CD14-positive monocyte (primary cell): ENCODE data around the gene AGAP1. TPM values are rescaled to one million over a fixed set of nuclear protein-coding genes. Genes with fewer than 3 reads are reported as not detected.

Source experiments
- DNase-seq, 3 donors: peaks; one replicate each; pipeline ENCODE4 v3.0.0-alpha.2; 2011 to 2022
- H2AFZ ChIP-seq: 2 replicates; pipeline ENCODE4 v1.6.0; 2012; ENCODE audit warnings: mild to moderate bottlenecking, low read depth, low read length, inconsistent platforms; ENCODE audit not compliant: insufficient read depth, poor library complexity, severe bottlenecking
- H3K27ac ChIP-seq, 2 donors: 1 replicate in 1 of 2; 2 replicates in 1 of 2; pipeline ENCODE4 v1.5.1; 2012 to 2013; ENCODE audit warnings: low read length in 2 of 2, control low read depth in 1 of 2, inconsistent platforms in 1 of 2, low read depth in 1 of 2, mild to moderate bottlenecking in 1 of 2
- H3K27me3 ChIP-seq, 2 donors: one replicate each; pipeline versions ENCODE4 v1.6.0 to v1.6.1; 2011 to 2013; ENCODE audit warnings: low read length in 2 of 2; ENCODE audit not compliant: control insufficient read depth in 2 of 2, insufficient read depth in 2 of 2
- H3K36me3 ChIP-seq, 2 donors: replicated peaks in 1 of 2; 1 replicate in 1 of 2; 2 replicates in 1 of 2; pipeline versions ENCODE4 v1.5.1 to v1.6.1; 2012 to 2013; ENCODE audit warnings: low read length in 2 of 2, control low read depth in 1 of 2, inconsistent platforms in 1 of 2, mild to moderate bottlenecking in 1 of 2; ENCODE audit not compliant: insufficient read depth in 2 of 2, control insufficient read depth in 1 of 2
- H3K4me1 ChIP-seq, 2 donors: 1 replicate in 1 of 2; 2 replicates in 1 of 2; pipeline versions ENCODE4 v1.5.1 to v1.6.1; 2012 to 2013; ENCODE audit warnings: low read length in 2 of 2, control low read depth in 1 of 2, inconsistent platforms in 1 of 2, mild to moderate bottlenecking in 1 of 2, moderate library complexity in 1 of 2; ENCODE audit not compliant: insufficient read depth in 2 of 2, control insufficient read depth in 1 of 2
- H3K4me2 ChIP-seq: replicated peaks from 2 replicates; pipeline ENCODE3; 2012; ENCODE audit warnings: low read length, moderate library complexity, mild to moderate bottlenecking; ENCODE audit not compliant: poor library complexity, severe bottlenecking; ENCODE audit errors: extremely low read depth
- H3K4me3 ChIP-seq, 3 experiments: fragments of 200-600 bp in 1 of 3; sonication (generic) in 1 of 3; replicated peaks in 1 of 3; 1 replicate in 2 of 3; 2 replicates in 1 of 3; pipeline ENCODE4 v1.5.1; 2011 to 2013; ENCODE audit warnings: low read length in 3 of 3, mild to moderate bottlenecking in 3 of 3, control low read depth in 2 of 3, low read depth in 2 of 3, inconsistent platforms in 1 of 3, moderate library complexity in 1 of 3
- H3K79me2 ChIP-seq: 2 replicates; pipeline ENCODE4 v1.6.0; 2012; ENCODE audit warnings: mild to moderate bottlenecking, control low read depth, inconsistent platforms, low read length, moderate library complexity; ENCODE audit not compliant: insufficient read depth
- H3K9ac ChIP-seq: 2 replicates; pipeline ENCODE4 v1.6.0; 2017; ENCODE audit warnings: low read length, mild to moderate bottlenecking; ENCODE audit not compliant: insufficient read depth, poor library complexity, severe bottlenecking
- H3K9me3 ChIP-seq, 2 donors: replicated peaks in 1 of 2; 1 replicate in 1 of 2; 2 replicates in 1 of 2; pipeline versions ENCODE4 v1.5.1 to v1.6.1; 2012 to 2013; ENCODE audit warnings: low read length in 2 of 2, control low read depth in 1 of 2; ENCODE audit not compliant: control insufficient read depth in 1 of 2, insufficient read depth in 1 of 2
- H4K20me1 ChIP-seq: 2 replicates; pipeline ENCODE4 v1.6.0; 2012; ENCODE audit warnings: mild to moderate bottlenecking, low read length, control low read depth, moderate library complexity; ENCODE audit not compliant: insufficient read depth
- H3K27ac Mint-ChIP-seq, 7 donors: one replicate each; pipeline ENCODE4 v1.8.0; 2020; ENCODE audit warnings: mild to moderate bottlenecking in 7 of 7, mixed read lengths in 7 of 7, moderate library complexity in 6 of 7, inconsistent platforms in 2 of 7
- H3K27me3 Mint-ChIP-seq, 3 donors: one replicate each; pipeline ENCODE4 v1.8.0; 2021 to 2022; ENCODE audit warnings: low read depth in 3 of 3, mild to moderate bottlenecking in 3 of 3, mixed read lengths in 3 of 3, moderate library complexity in 3 of 3, inconsistent platforms in 1 of 3
- H3K36me3 Mint-ChIP-seq, 2 donors: one replicate each; pipeline ENCODE4 v1.8.0; 2020; ENCODE audit warnings: mixed read lengths in 2 of 2, inconsistent platforms in 1 of 2, mild to moderate bottlenecking in 1 of 2
- H3K4me1 Mint-ChIP-seq: one replicate; pipeline ENCODE4 v1.8.0; 2020; ENCODE audit warnings: mild to moderate bottlenecking, mixed read lengths
- H3K4me3 Mint-ChIP-seq, 2 donors: one replicate each; pipeline ENCODE4 v1.8.0; 2020; ENCODE audit warnings: mild to moderate bottlenecking in 2 of 2, mixed read lengths in 2 of 2, moderate library complexity in 1 of 2
- H3K9me3 Mint-ChIP-seq, 7 donors: one replicate each; pipeline ENCODE4 v1.8.0; 2020 to 2022; ENCODE audit warnings: mixed read lengths in 7 of 7, mild to moderate bottlenecking in 6 of 7, moderate library complexity in 6 of 7, inconsistent platforms in 2 of 7
- WGBS: methylation state at CpG from one replicate; pipeline ENCODE4 v1.1.5; 2013; ENCODE audit warnings: missing lambda C conversion rate; ENCODE audit not compliant: insufficient coverage; 5-methylcytosine and 5-hydroxymethylcytosine counted together
- intact Hi-C, 2 donors: fragments of 100-400 bp; cut with micrococcal nuclease; formaldehyde crosslinking; loops; one replicate each; pipeline versions ENCODE4 v1.15.0 to v1.15.1; 2023
- polyA plus RNA-seq, 3 donors: library from polyadenylated mRNA; depleted of rRNA in 1 of 3; unstranded in 2 of 3; stranded (reverse) in 1 of 3; fragments of 300-500 nt in 2 of 3; fragments of >200 nt in 1 of 3; fragmentation: Illumina TruSeq in 2 of 3; gene quantifications; 1 replicate in 2 of 3; 2 replicates in 1 of 3; pipeline ENCODE4 v1.2.3, GENCODE V29; 2012 to 2021
- TF ChIP-seq, protein P1 (sequence below): fragments of 200-600 bp; IDR thresholded peaks from one replicate; pipeline ENCODE4 v1.8.0; 2022; ENCODE audit warnings: antibody characterized with exemption, mild to moderate bottlenecking

AGAP1 gene
- polyA plus RNA-seq, 3 donors, result 0.12 TPM; not detected in 2

DNA sequence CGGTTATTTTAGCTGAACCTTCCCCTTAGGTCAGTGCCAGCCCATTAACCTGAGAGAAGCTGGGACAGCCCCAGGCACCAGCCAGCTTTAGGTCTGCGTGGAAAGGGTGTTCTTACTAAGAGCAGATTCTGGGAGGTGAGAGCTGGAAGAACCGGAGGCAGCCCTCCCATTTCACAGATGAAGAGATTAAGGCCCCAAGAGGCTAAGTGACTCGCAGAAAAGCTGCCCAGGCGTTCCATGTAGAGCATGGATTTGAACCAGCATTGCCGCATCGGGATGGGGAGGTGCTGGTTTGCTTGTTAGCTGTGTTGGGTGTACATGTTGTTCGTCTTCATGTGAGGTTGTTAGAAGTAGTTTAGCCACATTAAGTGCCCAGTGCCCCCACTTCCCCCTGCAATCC lies 203.2 kb downstream of the AGAP1 start:
- no peak overlapping the region for H3K4me3 ChIP-seq
- H3K27ac Mint-ChIP-seq, result no peak overlapping the region
- H3K36me3 ChIP-seq, result no peaks in the 10 kb centered on the region
- intact Hi-C loops, result no loop called here
- H3K4me1 ChIP-seq, result no peaks in the 10 kb centered on the region
- 88% methylated on average over 6 of the region's 8 CpGs for WGBS
- TF ChIP-seq, protein P1, sequence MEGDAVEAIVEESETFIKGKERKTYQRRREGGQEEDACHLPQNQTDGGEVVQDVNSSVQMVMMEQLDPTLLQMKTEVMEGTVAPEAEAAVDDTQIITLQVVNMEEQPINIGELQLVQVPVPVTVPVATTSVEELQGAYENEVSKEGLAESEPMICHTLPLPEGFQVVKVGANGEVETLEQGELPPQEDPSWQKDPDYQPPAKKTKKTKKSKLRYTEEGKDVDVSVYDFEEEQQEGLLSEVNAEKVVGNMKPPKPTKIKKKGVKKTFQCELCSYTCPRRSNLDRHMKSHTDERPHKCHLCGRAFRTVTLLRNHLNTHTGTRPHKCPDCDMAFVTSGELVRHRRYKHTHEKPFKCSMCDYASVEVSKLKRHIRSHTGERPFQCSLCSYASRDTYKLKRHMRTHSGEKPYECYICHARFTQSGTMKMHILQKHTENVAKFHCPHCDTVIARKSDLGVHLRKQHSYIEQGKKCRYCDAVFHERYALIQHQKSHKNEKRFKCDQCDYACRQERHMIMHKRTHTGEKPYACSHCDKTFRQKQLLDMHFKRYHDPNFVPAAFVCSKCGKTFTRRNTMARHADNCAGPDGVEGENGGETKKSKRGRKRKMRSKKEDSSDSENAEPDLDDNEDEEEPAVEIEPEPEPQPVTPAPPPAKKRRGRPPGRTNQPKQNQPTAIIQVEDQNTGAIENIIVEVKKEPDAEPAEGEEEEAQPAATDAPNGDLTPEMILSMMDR, result no peak
- peaks cover 0 to 1% of the 10 kb centered on the region in 2 donors for H3K27me3 ChIP-seq
- H4K20me1 ChIP-seq, result no peaks in the 10 kb centered on the region
- no peak overlapping the region for H2AFZ ChIP-seq
- H3K9me3 ChIP-seq, result no peaks in the 10 kb centered on the region
- no peaks in the 10 kb centered on the region for H3K79me2 ChIP-seq
- H3K9me3 Mint-ChIP-seq, result peaks cover 0 to 2% (median 0%) of the 10 kb centered on the region in 7 donors
- no peaks in the 10 kb centered on the region for H3K36me3 Mint-ChIP-seq
- no peak overlapping the region for H3K27ac ChIP-seq
- peaks cover 13 to 15% (median 13%) of the 10 kb centered on the region in 3 donors for H3K27me3 Mint-ChIP-seq
- DNase-seq, result no peak
- no peak overlapping the region for H3K4me2 ChIP-seq
- H3K9ac ChIP-seq, result no peak overlapping the region
- no peak overlapping the region for H3K4me3 Mint-ChIP-seq
- no peaks in the 10 kb centered on the region for H3K4me1 Mint-ChIP-seq

DNA sequence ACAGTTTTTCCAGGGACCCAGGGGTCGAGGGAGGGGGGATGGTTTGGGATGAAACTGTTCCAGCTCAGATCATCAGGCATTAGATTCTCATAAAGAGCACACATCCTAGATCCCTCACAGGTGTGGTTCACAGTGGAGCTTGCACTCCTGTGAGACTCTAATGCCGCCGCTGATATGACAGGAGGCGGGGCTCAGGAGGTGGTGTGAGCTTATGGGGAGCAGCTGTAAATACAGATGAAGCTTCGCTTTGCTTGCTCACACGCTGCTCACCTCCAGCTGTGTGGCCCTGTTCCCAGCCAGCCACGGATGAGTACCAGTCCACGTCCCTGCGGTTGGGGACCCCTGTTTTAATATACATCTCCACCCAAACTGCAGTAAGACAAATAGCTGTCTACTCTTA lies 204.2 kb downstream of the AGAP1 start:
- intact Hi-C loops, result no loop called here
- no peaks in the 10 kb centered on the region for H3K36me3 Mint-ChIP-seq
- H3K27ac ChIP-seq, result no peak overlapping the region
- H3K79me2 ChIP-seq, result no peaks in the 10 kb centered on the region
- H3K27me3 ChIP-seq, result peaks cover 0 to 6% of the 10 kb centered on the region in 2 donors
- 86% methylated on average over 4 of the region's 9 CpGs for WGBS
- peaks cover 0 to 2% (median 0%) of the 10 kb centered on the region in 7 donors for H3K9me3 Mint-ChIP-seq
- H4K20me1 ChIP-seq, result no peaks in the 10 kb centered on the region
- H3K4me1 Mint-ChIP-seq, result no peaks in the 10 kb centered on the region
- no peaks in the 10 kb centered on the region for H3K9me3 ChIP-seq
- H2AFZ ChIP-seq, result no peak overlapping the region
- H3K4me2 ChIP-seq, result no peak overlapping the region
- no peak overlapping the region for H3K27ac Mint-ChIP-seq
- H3K4me3 Mint-ChIP-seq, result no peak overlapping the region
- DNase-seq, result no peak
- no peak overlapping the region for H3K4me3 ChIP-seq
- peaks cover 13 to 20% (median 13%) of the 10 kb centered on the region in 3 donors for H3K27me3 Mint-ChIP-seq
- no peaks in the 10 kb centered on the region for H3K4me1 ChIP-seq
- H3K9ac ChIP-seq, result no peak overlapping the region
- TF ChIP-seq, protein P1, result no peak
- no peaks in the 10 kb centered on the region for H3K36me3 ChIP-seq
